ENCODE results near the gene TPT1.
"Not testable (repeated sequence)": the region's sequence is repeated elsewhere in the genome, so short reads cannot be mapped to it uniquely, and the experiment has no call there.

TPT1 gene

DNA sequence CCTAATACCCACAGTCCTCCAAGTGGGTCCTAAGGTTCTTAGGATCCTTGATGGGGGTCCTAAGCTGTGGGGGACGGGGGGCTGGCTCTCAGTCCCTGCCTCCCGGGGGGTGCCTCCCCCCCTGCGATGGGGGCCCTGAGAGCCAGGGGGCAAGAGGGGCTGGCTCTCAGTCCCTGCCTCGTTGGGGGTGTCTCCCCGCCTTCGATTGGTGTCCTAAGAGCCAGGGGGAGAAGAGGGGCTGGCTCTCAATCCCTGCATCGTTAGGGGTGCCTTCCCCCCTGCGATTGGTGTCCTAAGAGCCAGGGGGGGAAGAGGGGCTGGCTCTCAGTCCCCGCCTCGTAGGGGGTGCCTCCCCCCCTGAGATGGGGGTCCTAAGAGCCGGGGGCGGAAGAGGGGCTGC, 40.2 kb upstream of the TPT1 start:
- Histone ChIP-seq H3K9ac (ENCODE audit: insufficient read length, low read depth) (no peak overlapping the region), H3K27me3 (ENCODE audit: insufficient read depth, insufficient read length) (no peaks in the 10 kb centered on the region), H3K36me3 (ENCODE audit: insufficient read depth, insufficient read length, low read length) (peaks cover 6% of the 10 kb centered on the region), H3K4me1 (ENCODE audit: insufficient read depth, insufficient read length) (no peaks in the 10 kb centered on the region), H3K9me3 (ENCODE audit: insufficient read depth, low read length) (no peaks in the 10 kb centered on the region), H3K4me3 (ENCODE audit: insufficient read length, low read depth) (no peak overlapping the region)
- TF ChIP-seq YY1 (IDR thresholded peaks at IDR 0.05; ENCODE audit: insufficient read depth, insufficient read length) (no peak), ZNF274 (IDR thresholded peaks at IDR 0.05; ENCODE audit: low read depth, low read length) (no peak), SUZ12 (IDR thresholded peaks at IDR 0.05; ENCODE audit: extremely low read depth, insufficient read depth, insufficient read length) (no peak)
- no peak for DNase-seq (ENCODE audit: low read depth, low spot score)

DNA sequence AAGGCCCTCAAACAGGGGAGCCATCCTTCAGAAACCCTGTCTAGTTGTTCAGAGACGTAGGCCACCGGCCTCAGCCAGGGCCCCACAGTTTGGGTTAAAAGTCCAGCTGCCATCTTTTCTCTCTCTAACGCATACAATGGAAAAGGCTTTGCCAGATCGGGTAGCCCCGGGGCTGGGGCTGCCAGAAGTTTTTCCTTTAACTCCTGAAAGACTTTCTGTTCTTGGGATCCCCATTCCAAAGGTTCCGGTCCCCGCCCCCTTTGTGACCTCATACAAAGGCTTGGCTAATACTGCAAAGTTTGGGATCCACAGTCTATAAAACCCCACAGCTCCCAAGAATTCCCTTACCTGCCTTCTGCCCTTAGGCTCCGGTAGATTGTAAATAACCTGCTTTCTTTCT, 39.7 kb upstream of the TPT1 start:
- not testable (repeated sequence) for H3K4me3 ChIP-seq (ENCODE audit: insufficient read length, low read depth); H3K36me3 ChIP-seq (ENCODE audit: insufficient read depth, insufficient read length, low read length); H3K27me3 ChIP-seq (ENCODE audit: insufficient read depth, insufficient read length); DNase-seq (ENCODE audit: low read depth, low spot score); H3K4me1 ChIP-seq (ENCODE audit: insufficient read depth, insufficient read length); H3K9me3 ChIP-seq (ENCODE audit: insufficient read depth, low read length); H3K9ac ChIP-seq (ENCODE audit: insufficient read length, low read depth)

DNA sequence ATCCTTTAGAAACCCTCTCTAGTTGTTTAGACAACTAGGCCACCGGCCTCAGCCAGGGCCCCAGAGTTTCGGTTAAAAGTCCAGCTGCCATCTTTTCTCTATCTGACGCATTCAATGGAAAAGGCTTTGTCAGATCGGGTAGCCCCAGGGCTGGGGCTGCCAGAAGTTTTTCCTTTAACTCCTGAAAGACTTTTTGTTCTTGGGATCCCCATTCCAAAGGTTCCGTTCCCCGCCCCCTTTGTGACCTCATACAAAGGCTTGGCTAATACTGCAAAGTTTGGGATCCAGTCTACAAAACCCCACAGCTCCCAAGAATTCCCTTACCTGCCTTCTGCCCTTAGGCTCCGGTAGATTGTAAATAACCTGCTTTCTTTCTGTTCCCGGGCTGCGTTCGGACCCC, 38.5 kb upstream of the TPT1 start:
- H3K9me3 ChIP-seq (ENCODE audit: insufficient read depth, low read length); DNase-seq (ENCODE audit: low read depth, low spot score); H3K36me3 ChIP-seq (ENCODE audit: insufficient read depth, insufficient read length, low read length); H3K27me3 ChIP-seq (ENCODE audit: insufficient read depth, insufficient read length); H3K9ac ChIP-seq (ENCODE audit: insufficient read length, low read depth); H3K4me3 ChIP-seq (ENCODE audit: insufficient read length, low read depth); H3K4me1 ChIP-seq (ENCODE audit: insufficient read depth, insufficient read length): not testable (repeated sequence)

DNA sequence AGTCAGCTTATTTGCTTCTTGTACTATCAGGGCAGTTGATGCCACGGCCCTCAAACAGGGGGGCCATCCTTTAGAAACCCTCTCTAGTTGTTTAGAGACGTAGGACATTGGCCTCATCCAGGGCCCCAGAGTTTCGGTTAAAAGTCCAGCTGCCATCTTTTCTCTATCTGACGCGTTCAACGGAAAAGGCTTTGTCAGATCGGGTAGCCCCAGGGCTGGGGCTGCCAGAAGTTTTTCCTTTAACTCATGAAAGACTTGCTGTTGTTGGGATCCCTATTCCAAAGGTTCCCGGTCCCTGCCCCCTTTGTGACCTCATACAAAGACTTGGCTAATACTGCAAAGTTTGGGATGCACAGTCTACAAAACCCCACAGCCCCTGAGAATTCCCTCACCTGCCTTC, 37.8 kb upstream of the TPT1 start:
- not testable (repeated sequence) for H3K9me3 ChIP-seq (ENCODE audit: insufficient read depth, low read length); H3K4me3 ChIP-seq (ENCODE audit: insufficient read length, low read depth); DNase-seq (ENCODE audit: low read depth, low spot score); H3K36me3 ChIP-seq (ENCODE audit: insufficient read depth, insufficient read length, low read length); H3K4me1 ChIP-seq (ENCODE audit: insufficient read depth, insufficient read length); H3K27me3 ChIP-seq (ENCODE audit: insufficient read depth, insufficient read length); H3K9ac ChIP-seq (ENCODE audit: insufficient read length, low read depth)

DNA sequence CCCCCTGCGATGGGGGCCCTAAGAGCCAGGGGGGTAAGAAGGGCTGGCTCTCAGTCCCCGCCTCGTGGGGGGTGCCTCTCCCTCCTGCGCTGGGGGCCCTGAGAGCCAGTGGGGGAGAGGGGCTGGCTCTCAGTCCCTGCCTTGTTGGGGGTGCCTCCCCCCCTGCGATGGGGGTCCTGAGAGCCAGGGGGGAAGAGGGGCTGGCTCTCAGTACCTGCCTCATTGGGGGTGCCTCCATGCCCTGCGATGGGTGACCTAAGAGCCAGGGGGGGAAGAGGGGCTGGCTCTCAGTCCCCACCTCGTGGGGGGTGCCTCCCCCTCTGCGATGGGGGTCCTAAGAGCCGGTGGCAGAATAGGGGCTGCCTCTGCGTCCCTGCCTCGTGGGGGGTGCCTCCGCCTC, 36.3 kb upstream of the TPT1 start:
- not testable (repeated sequence) for H3K4me3 ChIP-seq (ENCODE audit: insufficient read length, low read depth); H3K9me3 ChIP-seq (ENCODE audit: insufficient read depth, low read length); H3K36me3 ChIP-seq (ENCODE audit: insufficient read depth, insufficient read length, low read length); DNase-seq (ENCODE audit: low read depth, low spot score); H3K4me1 ChIP-seq (ENCODE audit: insufficient read depth, insufficient read length); H3K9ac ChIP-seq (ENCODE audit: insufficient read length, low read depth); H3K27me3 ChIP-seq (ENCODE audit: insufficient read depth, insufficient read length)

DNA sequence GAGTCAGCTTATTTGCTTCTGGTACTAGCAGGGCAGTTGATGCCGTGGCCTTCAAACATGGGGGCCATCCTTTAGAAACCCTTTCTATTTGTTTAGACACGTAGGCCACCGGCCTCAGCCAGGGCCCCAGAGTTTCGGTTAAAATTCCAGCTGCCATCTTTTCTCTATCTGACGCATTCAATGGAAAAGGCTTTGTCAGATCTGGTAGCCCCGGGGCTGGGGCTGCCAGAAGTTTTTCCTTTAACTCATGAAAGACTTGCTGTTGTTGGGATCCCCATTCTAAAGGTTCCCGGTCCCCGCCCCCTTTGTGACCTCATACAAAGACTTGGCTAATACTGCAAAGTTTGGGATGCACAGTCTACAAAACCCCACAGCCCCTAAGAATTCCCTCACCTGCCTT, 35.7 kb upstream of the TPT1 start:
- H3K27me3 ChIP-seq (ENCODE audit: insufficient read depth, insufficient read length); H3K36me3 ChIP-seq (ENCODE audit: insufficient read depth, insufficient read length, low read length); H3K4me1 ChIP-seq (ENCODE audit: insufficient read depth, insufficient read length); H3K9ac ChIP-seq (ENCODE audit: insufficient read length, low read depth); H3K9me3 ChIP-seq (ENCODE audit: insufficient read depth, low read length); DNase-seq (ENCODE audit: low read depth, low spot score); H3K4me3 ChIP-seq (ENCODE audit: insufficient read length, low read depth): not testable (repeated sequence)

DNA sequence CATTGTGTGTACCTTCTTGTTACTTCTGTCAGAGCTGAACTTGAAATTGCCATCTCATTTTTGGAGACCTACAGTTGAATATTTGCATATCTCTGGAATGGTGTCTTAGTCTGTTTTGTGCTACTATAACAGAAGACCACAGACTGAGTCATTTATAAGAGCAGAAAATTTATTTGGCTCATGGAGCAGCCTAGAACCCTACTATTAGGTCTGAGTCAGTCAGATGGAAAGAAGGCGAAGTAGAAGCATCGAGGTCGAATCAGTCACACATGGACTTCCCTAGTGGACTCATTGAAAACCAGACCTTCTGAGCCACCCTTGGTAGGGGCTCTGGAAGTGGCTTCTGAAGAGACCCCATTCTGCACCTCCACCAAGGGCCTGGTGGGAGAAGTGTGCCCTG, 33.9 kb upstream of the TPT1 start:
- H3K4me1 ChIP-seq (ENCODE audit: insufficient read depth, insufficient read length), result peaks cover 4% of the 10 kb centered on the region
- no peak for DNase-seq (ENCODE audit: low read depth, low spot score)
- H3K4me3 ChIP-seq (ENCODE audit: insufficient read length, low read depth), result no peak overlapping the region
- no peaks in the 10 kb centered on the region for H3K9me3 ChIP-seq (ENCODE audit: insufficient read depth, low read length)
- H3K36me3 ChIP-seq (ENCODE audit: insufficient read depth, insufficient read length, low read length), result peaks cover 4% of the 10 kb centered on the region
- H3K27me3 ChIP-seq (ENCODE audit: insufficient read depth, insufficient read length), result no peaks in the 10 kb centered on the region
- TF ChIP-seq YY1 (IDR thresholded peaks at IDR 0.05; ENCODE audit: insufficient read depth, insufficient read length) (no peak), SUZ12 (IDR thresholded peaks at IDR 0.05; ENCODE audit: extremely low read depth, insufficient read depth, insufficient read length) (no peak), ZNF274 (IDR thresholded peaks at IDR 0.05; ENCODE audit: low read depth, low read length) (no peak)
- no peak overlapping the region for H3K9ac ChIP-seq (ENCODE audit: insufficient read length, low read depth)

DNA sequence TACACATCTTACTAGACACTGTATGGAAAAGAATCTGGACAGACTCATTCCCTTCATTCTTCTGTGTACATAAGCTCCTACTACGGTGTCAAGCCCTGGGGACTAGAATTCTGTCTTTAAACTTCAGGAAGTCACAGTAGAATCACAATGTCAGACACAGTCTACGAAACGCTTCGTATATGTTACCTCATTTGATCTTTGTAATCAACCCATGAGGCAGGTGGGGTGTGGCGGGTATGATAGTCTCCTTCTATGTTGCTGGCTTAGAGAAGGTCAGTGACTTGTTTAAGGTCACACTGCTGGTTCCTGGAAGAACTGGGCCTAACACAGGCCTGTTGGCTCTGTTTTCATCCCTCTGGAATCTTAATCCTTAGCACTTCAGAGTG, 32.2 kb upstream of the TPT1 start:
- TF ChIP-seq SUZ12 (IDR thresholded peaks at IDR 0.05; ENCODE audit: extremely low read depth, insufficient read depth, insufficient read length) (no peak), ZNF274 (IDR thresholded peaks at IDR 0.05; ENCODE audit: low read depth, low read length) (no peak), YY1 (IDR thresholded peaks at IDR 0.05; ENCODE audit: insufficient read depth, insufficient read length) (no peak)

More for the DNA sequence above, 32.2 kb upstream of the TPT1 start:
- Histone ChIP-seq H3K27me3 (ENCODE audit: insufficient read depth, insufficient read length) (no peaks in the 10 kb centered on the region), H3K4me1 (ENCODE audit: insufficient read depth, insufficient read length) (peaks cover 4% of the 10 kb centered on the region), H3K9me3 (ENCODE audit: insufficient read depth, low read length) (no peaks in the 10 kb centered on the region), H3K9ac (ENCODE audit: insufficient read length, low read depth) (no peak overlapping the region), H3K36me3 (ENCODE audit: insufficient read depth, insufficient read length, low read length) (peaks cover 6% of the 10 kb centered on the region), H3K4me3 (ENCODE audit: insufficient read length, low read depth) (no peak overlapping the region)
- no peak for DNase-seq (ENCODE audit: low read depth, low spot score)

Data from NT2/D1 (cell line).